COLO829 (cell line): Measurements from ENCODE around the gene STK11.
A peak's percentile ranks its signal among the peaks of the same experiment; 100 is the strongest.
"Not testable (repeated sequence)": the region's sequence is repeated elsewhere in the genome, so short reads cannot be mapped to it uniquely, and the experiment has no call there.

ENCODE experiments used
- DNase-seq: peaks from one replicate; pipeline ENCODE4 v3.0.0; 2012; ENCODE audit warnings: low spot score

STK11 gene

DNA sequence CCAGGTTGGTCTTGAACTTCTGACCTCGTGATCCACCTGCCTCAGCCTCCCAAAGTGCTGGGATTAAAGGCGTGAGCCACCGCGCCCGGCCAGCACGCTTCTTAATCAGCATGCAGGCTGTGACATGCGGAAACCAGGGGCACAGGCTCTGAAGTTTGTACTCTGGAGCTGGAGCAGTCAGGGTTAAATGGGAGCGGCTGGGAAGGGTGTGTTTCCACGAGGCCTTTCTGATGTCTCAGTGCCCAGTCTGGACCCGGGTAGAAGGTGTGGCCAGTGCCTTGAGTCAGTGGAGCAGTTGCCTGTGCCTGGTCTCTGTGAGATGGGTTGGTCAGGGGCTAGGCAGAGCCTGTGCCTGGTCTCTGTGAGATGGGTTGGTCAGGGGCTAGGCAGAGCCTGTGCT is 3.3 kb downstream of the STK11 start:
- DNase-seq = not testable (repeated sequence)

GRCh38 chr19:1210227-1210538 is 4.6 kb downstream of the STK11 start:
- peak; percentile 11 for DNase-seq

GRCh38 chr19:1211494-1212234 is 6.1 kb downstream of the STK11 start:
- no peak for DNase-seq

- DNase-seq = no peak
These were observed 8.1 kb downstream of the STK11 start for GRCh38 chr19:1213391-1214286.

- no peak for DNase-seq
These were observed 8.8 kb downstream of the STK11 start for GRCh38 chr19:1214299-1214861.

- DNase-seq = no peak
These were observed 9.5 kb downstream of the STK11 start for GRCh38 chr19:1214862-1215731.

DNA sequence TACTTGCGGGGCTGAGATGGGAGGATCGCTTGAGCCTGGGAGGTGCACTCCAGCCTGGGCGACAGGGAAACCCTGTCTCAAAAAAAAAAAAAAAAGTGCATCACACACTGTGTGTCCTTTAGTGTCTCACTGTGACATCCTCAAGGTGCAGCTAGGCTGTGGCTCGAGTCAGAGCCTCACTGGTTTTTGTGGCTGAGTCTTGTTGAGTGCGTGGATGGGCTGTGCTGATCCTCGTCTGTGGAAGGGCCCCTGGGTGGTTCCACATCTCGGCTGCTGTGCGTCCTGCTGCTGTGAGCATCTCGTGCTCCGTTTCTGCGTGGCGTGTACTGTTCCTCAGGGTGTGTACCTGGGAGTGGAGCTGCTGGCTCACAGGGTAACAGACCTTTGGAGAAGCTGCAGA is 11.2 kb downstream of the STK11 start:
- DNase-seq = no peak

GRCh38 chr19:1217366-1217765 is 11.8 kb downstream of the STK11 start:
- no peak for DNase-seq

- DNase-seq = no peak
These were observed 13.4 kb downstream of the STK11 start for GRCh38 chr19:1218751-1219567.

GRCh38 chr19:1219786-1220476 is 14.4 kb downstream of the STK11 start:
- no peak for DNase-seq

GRCh38 chr19:1220477-1220930 is 14.9 kb downstream of the STK11 start:
- no peak for DNase-seq

GRCh38 chr19:1220976-1221903 is 15.7 kb downstream of the STK11 start:
- no peak for DNase-seq

DNA sequence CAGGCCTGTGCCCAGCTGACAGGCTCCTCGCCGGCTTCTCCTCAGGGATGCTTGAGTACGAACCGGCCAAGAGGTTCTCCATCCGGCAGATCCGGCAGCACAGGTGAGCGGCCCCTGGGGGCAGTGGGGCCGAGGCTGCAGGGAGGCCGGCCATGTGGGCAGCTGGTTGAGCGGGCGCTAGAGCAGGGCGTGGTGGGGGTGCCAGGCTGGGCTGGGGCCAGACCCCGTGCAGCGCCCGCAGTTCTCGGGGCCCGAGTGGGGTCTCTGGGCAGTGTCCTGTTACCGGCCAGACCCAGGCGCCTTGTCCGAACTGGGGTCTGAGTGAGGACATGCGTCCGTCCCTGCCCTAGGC is 16.3 kb downstream of the STK11 start:
- DNase-seq = no peak

GRCh38 chr19:1222394-1222793 is 16.8 kb downstream of the STK11 start:
- no peak for DNase-seq

DNA sequence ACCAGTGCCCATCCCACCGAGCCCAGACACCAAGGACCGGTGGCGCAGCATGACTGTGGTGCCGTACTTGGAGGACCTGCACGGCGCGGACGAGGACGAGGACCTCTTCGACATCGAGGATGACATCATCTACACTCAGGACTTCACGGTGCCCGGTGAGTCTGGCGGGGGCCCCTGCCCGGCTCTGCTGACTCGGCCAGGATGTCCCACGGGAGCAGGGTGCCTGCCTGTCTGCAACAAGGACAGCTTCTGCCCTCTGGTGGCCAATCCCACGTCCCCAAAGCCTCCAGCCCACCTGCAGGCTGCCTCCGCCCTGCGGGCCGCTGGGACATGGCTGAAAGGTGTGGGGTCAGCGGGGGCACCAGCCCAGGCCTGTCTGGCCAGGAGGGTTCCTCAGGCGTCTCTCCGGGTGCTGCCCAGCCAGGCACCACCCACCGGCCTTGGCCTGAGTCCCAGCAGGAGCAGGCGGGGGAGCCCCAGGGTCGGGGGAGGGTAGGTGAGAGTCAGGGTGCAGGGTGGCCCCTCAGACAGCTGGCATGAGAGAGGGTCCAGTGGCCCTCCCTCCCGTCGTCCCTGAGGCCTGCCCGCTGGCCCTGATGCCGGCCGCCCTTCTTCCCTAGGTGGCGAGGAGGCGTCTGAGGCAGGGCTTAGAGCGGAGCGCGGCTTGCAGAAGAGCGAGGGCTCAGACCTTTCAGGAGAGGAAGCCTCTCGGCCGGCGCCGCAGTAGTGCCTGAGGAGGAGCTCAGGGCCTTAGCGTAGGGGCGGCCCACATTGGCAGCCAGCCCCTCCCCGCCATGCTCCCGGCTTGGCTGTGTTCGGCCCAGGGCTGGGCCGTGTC is 17.7 kb downstream of the STK11 start:
- DNase-seq = no peak

- no peak for DNase-seq
These were observed 18.7 kb downstream of the STK11 start for GRCh38 chr19:1224047-1224825.

GRCh38 chr19:1224847-1225246 is 19.3 kb downstream of the STK11 start:
- no peak for DNase-seq
